NCI-H2171 treated with DMSO at 0.1 percent for 48 hours (cell line): Measurements from ENCODE around the gene APAF1.
"Not testable (repeated sequence)": the region's sequence is repeated elsewhere in the genome, so short reads cannot be mapped to it uniquely, and the experiment has no call there.

ENCODE experiments used
- DNase-seq: peaks from one replicate; lab custom pipeline; 2025; lab: John Stamatoyannopoulos, UW

The APAF1 gene

GRCh38 chr12:98755855-98756254 is 110.8 kb downstream of the APAF1 start:
- DNase-seq = not testable (repeated sequence)

- DNase-seq = no peak
Measured at GRCh38 chr12:98757455-98757854, 112.4 kb downstream of the APAF1 start.

GRCh38 chr12:98758331-98758730 is 113.2 kb downstream of the APAF1 start:
- DNase-seq = no peak

- no peak for DNase-seq
Measured at GRCh38 chr12:98763656-98764055, 118.6 kb downstream of the APAF1 start.

- no peak for DNase-seq
Measured at GRCh38 chr12:98767248-98767647, 122.2 kb downstream of the APAF1 start.

- no peak for DNase-seq
Measured at GRCh38 chr12:98769068-98769467, 124.0 kb downstream of the APAF1 start.

GRCh38 chr12:98770230-98770629 is 125.1 kb downstream of the APAF1 start:
- DNase-seq = no peak

- DNase-seq = no peak
Measured at GRCh38 chr12:98771811-98772752, 127.0 kb downstream of the APAF1 start.

GRCh38 chr12:98772818-98773217 is 127.7 kb downstream of the APAF1 start:
- DNase-seq = no peak

- no peak for DNase-seq
Measured at GRCh38 chr12:98780261-98780660, 135.2 kb downstream of the APAF1 start.

- DNase-seq = no peak
Measured at GRCh38 chr12:98783420-98783819, 138.3 kb downstream of the APAF1 start.
